B cell (primary cell): Measurements from ENCODE around the gene REL. TPM values are rescaled to one million over a fixed set of nuclear protein-coding genes. Genes with fewer than 3 reads are reported as not detected.

Experiments used
- ATAC-seq: fragments of 200-7000 bp; cut with Tn5 transposase; one replicate; pipeline ENCODE4 v1.10.0; 2021; ENCODE audit warnings: low read depth, mild to moderate bottlenecking, moderate number of reproducible peaks, moderate library complexity
- CTCF ChIA-PET: fragments of 350-600 bp; sonication (Branson Sonifier 250); formaldehyde crosslinking; loops from one replicate; lab custom pipeline; 2021; ENCODE audit warnings: antibody characterized with exemption, inconsistent platforms; lab: Charles Lee
- POLR2A ChIA-PET: fragments of 350-600 bp; sonication (Branson Sonifier 250); formaldehyde crosslinking; loops from one replicate; lab custom pipeline; 2021; ENCODE audit warnings: antibody characterized with exemption; lab: Charles Lee
- DNase-seq: peaks from one replicate; pipeline ENCODE4 v3.0.0; 2013
- H2AFZ ChIP-seq: 2 replicates; pipeline ENCODE4 v1.6.1; 2012; ENCODE audit warnings: mild to moderate bottlenecking, low read depth, low read length; ENCODE audit not compliant: insufficient read depth, poor library complexity, severe bottlenecking
- H3K27ac ChIP-seq, 2 donors: 1 replicate in 1 of 2; 2 replicates in 1 of 2; pipeline ENCODE4 v1.5.1; 2012 to 2013; ENCODE audit warnings: low read length in 2 of 2, mild to moderate bottlenecking in 2 of 2, moderate library complexity in 1 of 2
- H3K27me3 ChIP-seq, 4 experiments: fragments of 200-600 bp in 1 of 4; sonication (generic) in 1 of 4; replicated peaks in 1 of 4; 1 replicate in 2 of 4; 2 replicates in 2 of 4; pipeline versions ENCODE4 v1.6.1 to v1.7.0; 2013 to 2016; ENCODE audit warnings: low read length in 3 of 4, mild to moderate bottlenecking in 2 of 4, mixed read lengths in 1 of 4, moderate library complexity in 1 of 4; ENCODE audit not compliant: insufficient read depth in 4 of 4, control insufficient read depth in 3 of 4; ENCODE audit errors: control extremely low read depth in 1 of 4
- H3K36me3 ChIP-seq, 2 experiments: replicated peaks in 1 of 2; 1 replicate in 1 of 2; 2 replicates in 1 of 2; pipeline versions ENCODE4 v1.6.1 to v1.7.1; 2013; ENCODE audit warnings: low read length in 1 of 2; ENCODE audit not compliant: insufficient read depth in 2 of 2, control insufficient read depth in 1 of 2; ENCODE audit errors: control extremely low read depth in 1 of 2, extremely low read depth in 1 of 2
- H3K4me1 ChIP-seq, 2 donors: fragments of 200-600 bp in 1 of 2; sonication (generic) in 1 of 2; 1 replicate in 1 of 2; 2 replicates in 1 of 2; pipeline versions ENCODE4 v1.5.1 to v1.6.1; 2013 to 2017; ENCODE audit warnings: low read length in 2 of 2; ENCODE audit not compliant: control insufficient read depth in 2 of 2, insufficient read depth in 2 of 2
- H3K4me2 ChIP-seq: replicated peaks from 2 replicates; pipeline ENCODE3; 2012; ENCODE audit warnings: mild to moderate bottlenecking, low read depth, low read length; ENCODE audit not compliant: poor library complexity, severe bottlenecking
- H3K4me3 ChIP-seq, 5 experiments: fragments of 200-600 bp in 1 of 5; sonication (generic) in 1 of 5; 1 replicate in 3 of 5; 2 replicates in 2 of 5; pipeline versions ENCODE4 v1.5.1 to v1.7.0; 2011 to 2016; ENCODE audit warnings: low read length in 4 of 5, mild to moderate bottlenecking in 4 of 5, low read depth in 2 of 5, control low read depth in 1 of 5, moderate library complexity in 1 of 5; ENCODE audit not compliant: insufficient read depth in 1 of 5; ENCODE audit errors: control extremely low read depth in 1 of 5, extremely low read depth in 1 of 5
- H3K79me2 ChIP-seq: fragments of 200-600 bp; sonication (generic); one replicate; pipeline ENCODE4 v1.6.0; 2016; ENCODE audit warnings: low read length; ENCODE audit not compliant: control insufficient read depth, insufficient read depth
- H3K9ac ChIP-seq: fragments of 200-600 bp; sonication (generic); 2 replicates; pipeline ENCODE4 v1.6.1; 2017; ENCODE audit warnings: mild to moderate bottlenecking, low read length, moderate library complexity
- H3K9me3 ChIP-seq, 3 donors: one replicate each; pipeline versions ENCODE4 v1.6.1 to v1.7.1; 2013; ENCODE audit warnings: low read length in 2 of 3; ENCODE audit not compliant: control insufficient read depth in 2 of 3, insufficient read depth in 1 of 3; ENCODE audit errors: control extremely low read depth in 1 of 3
- H4K20me1 ChIP-seq: 2 replicates; pipeline ENCODE4 v1.6.0; 2012; ENCODE audit warnings: mild to moderate bottlenecking, low read length; ENCODE audit not compliant: insufficient read depth, control insufficient read depth, poor library complexity, severe bottlenecking
- H3K27ac Mint-ChIP-seq: one replicate; pipeline ENCODE4 v1.8.0; 2021; ENCODE audit warnings: mixed read lengths
- H3K27me3 Mint-ChIP-seq: one replicate; pipeline ENCODE4 v1.8.0; 2021; ENCODE audit warnings: mixed read lengths
- H3K4me1 Mint-ChIP-seq: one replicate; pipeline ENCODE4 v1.8.0; 2021; ENCODE audit warnings: mixed read lengths
- H3K4me3 Mint-ChIP-seq: one replicate; pipeline ENCODE4 v1.8.0; 2021; ENCODE audit warnings: mixed read lengths
- H3K9me3 Mint-ChIP-seq: one replicate; pipeline ENCODE4 v1.8.0; 2022; ENCODE audit warnings: mixed read lengths; ENCODE audit not compliant: insufficient read depth
- CTCF ChIP-seq: fragments of 200-600 bp; IDR thresholded peaks from one replicate; pipeline ENCODE4 v1.8.0; 2022; ENCODE audit warnings: antibody characterized with exemption, mild to moderate bottlenecking
- EZH2 ChIP-seq: IDR thresholded peaks from 2 replicates; pipeline ENCODE4 v1.6.1; 2012; ENCODE audit warnings: borderline replicate concordance, low read depth, mild to moderate bottlenecking, moderate library complexity, low read length; ENCODE audit not compliant: insufficient read depth, poor library complexity, severe bottlenecking
- WGBS: methylation state at CpG from one replicate; pipeline ENCODE4 v1.1.5; 2013; ENCODE audit warnings: missing lambda C conversion rate; ENCODE audit not compliant: insufficient coverage; 5-methylcytosine and 5-hydroxymethylcytosine counted together
- intact Hi-C: fragments of 100-400 bp; cut with micrococcal nuclease; formaldehyde crosslinking; loops from one replicate; pipeline ENCODE4 v1.10.0; 2022
- polyA plus RNA-seq: library from polyadenylated mRNA; depleted of rRNA; stranded (reverse); fragments of >200 nt; gene quantifications from 2 replicates; pipeline ENCODE4 v1.2.3, GENCODE V29; 2012
- total RNA-seq, 2 donors: library from RNA; stranded (reverse); fragments of 120-200 nt in 1 of 2; gene quantifications; 1 replicate in 1 of 2; 2 replicates in 1 of 2; pipeline versions ENCODE4 v1.2.3 to v1.2.4, GENCODE V29; 2013 to 2022

Gene REL
- total and polyA plus RNA-seq, 2 donors (not counting 1 experiment from before 2014, with no cell fraction given): 27.9 to 283 TPM

- H3K4me1 Mint-ChIP-seq: peaks cover 12% of the 10 kb centered on the region
- intact Hi-C loops: no loop called here
- CTCF ChIA-PET: interaction anchor here (1.2 kb wide), 1 partner anchor 40 kb away, joined by 4 read pairs; no protein-coding TSS in a partner anchor
These were observed 77.4 kb downstream of the REL start for GRCh38 chr2:60958800-60959199.

More at GRCh38 chr2:60958800-60959199, 77.4 kb downstream of the REL start:
- Histone ChIP-seq H4K20me1 (no peaks in the 10 kb centered on the region), H3K36me3 (peaks cover 3 to 17% of the 10 kb centered on the region in 2 experiments), H3K4me2 (no peak overlapping the region), H3K9me3 (no peaks in the 10 kb centered on the region), H3K79me2 (no peaks in the 10 kb centered on the region), H3K27me3 (no peaks in the 10 kb centered on the region), H2AFZ (no peak overlapping the region), H3K9ac (no peak overlapping the region), H3K27ac (no peak overlapping the region), H3K4me1 (peaks cover 0 to 1% of the 10 kb centered on the region in 2 donors), H3K4me3 (no peak overlapping the region)
- H3K27me3 Mint-ChIP-seq: no peaks in the 10 kb centered on the region
- POLR2A ChIA-PET: interaction anchor here (0.7 kb wide), 1 partner anchor 13 kb away, joined by 4 read pairs; no protein-coding TSS in a partner anchor
- no peak overlapping the region for H3K4me3 Mint-ChIP-seq
- no peaks in the 10 kb centered on the region for H3K9me3 Mint-ChIP-seq
- ATAC-seq: no peak
- no peak for DNase-seq
- TF ChIP-seq EZH2 (no peak), CTCF (no peak)
- 90% methylated on average over 2 of the region's 3 CpGs for WGBS
- H3K27ac Mint-ChIP-seq: no peak overlapping the region
